HG02610 (cell line): ENCODE results near the gene MDFIC2.
"Not testable (repeated sequence)": the region's sequence is repeated elsewhere in the genome, so short reads cannot be mapped to it uniquely, and the experiment has no call there.

Experiments used
- ATAC-seq: cut with Tn5 transposase; IDR thresholded peaks from one replicate; pipeline ENCODE4 v1.9.1; 2021; ENCODE audit warnings: mild to moderate bottlenecking, moderate library complexity; ENCODE audit not compliant: unreplicated experiment

The MDFIC2 gene

DNA sequence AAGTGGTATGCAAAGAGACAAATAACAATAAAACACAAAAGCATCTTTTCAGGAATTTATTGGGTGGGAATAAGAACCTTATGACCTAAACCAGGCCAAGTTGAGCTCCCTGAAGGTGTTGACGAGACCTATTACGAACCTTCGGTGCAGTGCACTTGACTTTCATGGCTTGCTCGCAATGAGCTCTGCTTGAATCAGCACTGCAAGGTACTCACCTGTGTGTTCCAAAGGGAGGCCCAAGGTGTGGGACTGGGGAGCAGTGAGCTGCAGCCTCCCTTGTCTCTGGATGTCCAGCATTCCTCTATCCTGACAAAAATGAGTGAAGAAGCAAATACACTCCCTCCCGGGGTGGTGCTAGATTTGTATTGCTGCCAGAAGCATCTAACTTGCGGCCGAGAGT, at the start of gene MDFIC2:
Gene MDFIC2, minus strand, starts transcription at position 303 of the 400 bp plus-strand sequence. CDS start 665 bp downstream, outside the sequence.
- no peak for ATAC-seq

DNA sequence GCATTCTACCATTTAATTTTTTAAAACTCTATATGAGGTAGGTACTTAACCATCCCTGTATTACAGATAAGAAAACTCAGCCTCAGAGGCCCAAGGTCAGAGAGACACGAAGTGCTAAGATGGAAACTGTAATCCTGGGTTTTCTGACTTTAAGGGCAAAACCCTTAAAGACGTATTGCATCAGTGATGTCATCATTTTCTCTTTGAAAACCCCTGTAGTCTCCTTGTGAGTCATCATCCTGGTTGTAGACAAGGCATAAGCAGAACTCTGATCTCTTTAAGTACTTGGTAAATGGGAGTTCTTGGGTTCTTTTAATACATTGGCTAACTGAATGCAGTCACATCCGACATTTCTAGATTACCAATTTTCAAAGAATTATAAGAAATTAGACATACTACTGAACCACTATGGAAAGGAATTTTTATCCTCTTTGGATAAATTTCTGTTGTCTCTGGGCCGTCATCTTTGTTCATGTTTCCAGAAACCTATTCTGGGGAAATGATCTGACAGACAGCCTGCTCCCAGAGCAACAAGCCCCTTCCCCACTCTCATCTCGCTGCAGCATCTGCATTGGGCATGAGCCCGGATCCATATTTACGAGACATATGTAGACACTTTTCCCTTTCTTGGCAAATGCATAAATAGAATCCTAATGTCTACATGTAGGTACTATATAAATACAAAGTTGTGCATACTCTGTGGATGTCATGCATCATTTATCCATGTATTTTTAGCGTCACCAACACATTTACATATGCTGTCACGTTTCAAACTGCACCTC, 48.7 kb upstream of the MDFIC2 start:
- peak; percentile 96 for ATAC-seq

DNA sequence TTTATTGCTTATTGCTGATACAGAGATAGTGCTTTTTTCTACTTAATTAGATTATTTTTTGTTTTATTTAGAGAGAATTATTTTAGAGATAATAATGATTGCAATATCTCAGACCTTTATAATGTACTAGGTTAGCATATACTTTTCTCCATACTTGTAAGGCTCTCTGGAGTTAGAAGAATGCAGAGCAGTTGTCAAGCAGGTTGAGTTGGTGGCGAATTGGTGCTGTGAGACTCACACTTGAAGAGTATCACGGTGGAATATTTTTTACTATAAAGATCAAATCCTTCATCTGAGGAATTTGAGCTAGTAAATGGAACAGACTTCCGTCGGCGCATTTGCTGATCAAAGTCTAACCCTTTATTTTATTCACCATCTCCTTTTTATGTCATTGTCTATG, 47.3 kb upstream of the MDFIC2 start:
- ATAC-seq = no peak

DNA sequence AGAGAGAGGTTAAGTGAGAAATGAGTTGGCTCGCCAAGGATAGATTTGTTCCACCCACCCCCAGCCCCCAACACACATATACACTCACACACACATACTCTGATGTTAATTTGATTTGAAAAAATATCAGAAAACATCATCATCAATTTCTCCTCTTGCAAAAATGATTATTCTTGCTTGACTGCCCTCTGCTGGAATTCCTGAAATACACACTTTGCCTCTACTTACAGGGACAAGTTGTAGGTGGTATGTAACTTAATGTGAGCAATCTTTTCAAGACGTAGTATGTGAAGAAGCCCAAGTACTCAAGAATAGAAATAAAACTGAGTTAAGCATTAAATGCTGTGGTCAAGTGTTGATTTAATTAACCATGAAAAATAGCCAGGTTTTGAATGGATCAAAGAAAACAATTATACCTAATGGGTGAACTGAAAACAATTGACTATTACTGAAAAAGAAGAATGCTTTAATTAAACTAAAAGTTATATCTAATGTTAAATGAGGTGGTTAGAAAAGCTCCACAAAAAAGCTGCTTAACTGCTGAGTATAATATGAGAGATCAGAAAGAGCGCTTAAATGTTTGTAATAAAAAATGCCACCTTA, 46.6 kb upstream of the MDFIC2 start:
- ATAC-seq = no peak

DNA sequence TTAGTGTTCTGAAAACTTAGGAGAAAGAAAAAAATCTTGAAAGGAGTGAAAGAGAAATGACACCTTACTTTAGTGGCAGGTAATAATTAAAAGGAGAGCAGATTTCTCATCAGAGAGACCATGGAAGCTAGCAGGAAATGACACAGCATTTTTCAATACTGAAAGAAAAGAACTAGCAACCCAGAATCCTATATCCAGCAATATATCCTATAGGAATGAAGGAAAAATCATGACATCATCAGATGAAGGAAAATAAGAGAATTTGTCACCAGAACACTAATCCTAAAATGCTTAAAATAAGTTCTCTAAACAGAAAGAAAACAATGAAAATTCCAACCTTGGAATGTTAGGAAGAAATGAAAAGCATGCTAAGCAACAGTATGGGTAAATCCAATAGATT, 39.8 kb upstream of the MDFIC2 start:
- ATAC-seq = no peak

DNA sequence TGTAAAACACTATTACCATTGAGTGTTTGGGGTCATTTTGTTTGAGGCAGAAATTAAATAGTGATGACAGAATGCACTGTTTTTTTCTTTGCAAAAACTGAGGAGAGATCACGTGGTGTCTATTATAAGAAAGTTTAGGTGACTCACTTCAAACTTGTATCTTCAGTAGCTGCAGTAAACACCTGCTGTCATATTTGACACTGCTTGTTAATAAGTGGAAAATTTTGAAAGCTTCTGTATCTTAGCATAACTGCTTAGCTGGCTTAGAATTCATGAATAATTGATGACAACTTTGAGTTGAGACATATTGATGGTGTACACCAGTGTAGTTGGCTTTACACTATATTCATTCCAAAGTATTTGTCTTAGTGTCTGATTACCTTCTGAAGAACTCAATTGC, 29.7 kb upstream of the MDFIC2 start:
- ATAC-seq = no peak

DNA sequence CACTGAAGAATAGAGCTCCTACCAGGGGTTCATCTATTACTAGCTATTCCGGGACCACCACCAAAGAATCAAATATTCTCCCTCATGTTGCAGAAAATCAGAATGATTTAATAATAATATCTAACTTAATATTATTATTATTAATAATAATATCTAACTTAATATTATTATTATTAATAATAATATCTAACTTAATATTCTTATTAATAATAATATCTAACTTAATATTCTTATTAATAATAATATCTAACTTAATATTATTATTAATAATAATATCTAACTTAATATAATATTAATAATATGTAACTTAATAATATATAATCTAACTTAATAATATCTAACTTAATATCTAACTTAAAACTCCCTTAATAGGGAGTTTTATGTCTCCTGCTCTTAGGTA, 24.4 kb upstream of the MDFIC2 start:
- ATAC-seq = not testable (repeated sequence)

DNA sequence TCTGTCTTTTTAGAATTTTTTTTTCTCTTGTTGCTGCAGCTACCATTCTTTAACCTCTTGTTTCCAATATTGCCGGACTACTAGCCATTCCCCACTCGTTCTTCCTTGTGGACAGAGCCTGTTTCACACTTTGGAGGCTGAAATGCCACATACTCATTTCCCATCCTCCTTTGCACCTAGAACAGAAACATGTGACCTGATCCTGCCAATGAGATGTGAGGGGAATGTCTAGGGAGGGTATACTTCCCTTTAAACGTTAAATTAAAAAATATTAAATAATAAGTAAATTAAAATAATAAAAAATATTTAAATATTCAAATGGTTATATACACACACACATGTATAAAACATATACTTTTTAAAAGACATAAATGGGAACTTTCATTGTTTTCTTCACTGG, 20.6 kb upstream of the MDFIC2 start:
- ATAC-seq = no peak

DNA sequence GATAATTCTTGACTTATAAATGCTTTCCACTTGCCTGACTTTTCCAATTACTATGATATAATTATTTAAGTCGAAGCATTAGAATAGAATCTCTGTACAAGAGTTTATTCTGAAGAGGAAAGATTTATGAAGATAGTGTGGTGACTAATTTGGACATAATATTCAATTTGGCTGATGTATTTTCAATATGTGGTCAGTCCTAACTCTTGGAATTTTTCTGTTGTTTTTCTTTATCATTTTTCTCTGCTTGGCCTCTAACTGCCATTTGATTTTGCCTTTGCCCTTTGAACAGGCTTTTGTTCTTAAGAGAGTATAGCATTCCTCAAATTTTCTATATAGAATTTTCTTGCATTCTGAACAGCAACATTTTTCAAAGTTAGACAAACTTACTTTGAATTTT, 2.6 kb upstream of the MDFIC2 start:
- no peak for ATAC-seq

DNA sequence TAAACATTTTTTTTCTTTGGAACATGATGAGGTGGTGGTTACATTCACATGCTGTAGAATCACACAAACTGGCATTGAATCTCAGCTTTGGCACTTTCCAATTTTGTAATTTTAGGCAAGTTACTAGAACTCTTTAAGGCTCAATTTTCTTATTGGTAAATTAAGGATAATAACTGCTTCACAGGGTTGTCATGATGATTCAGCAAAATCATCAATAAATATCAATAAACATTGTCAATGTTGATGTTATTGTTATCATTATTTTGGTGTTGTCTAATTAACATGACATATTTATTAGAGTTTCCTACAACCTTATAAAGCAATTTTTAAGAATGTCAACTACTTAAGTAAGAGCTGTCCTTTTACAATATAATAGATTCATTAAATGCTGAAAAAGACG, 1.6 kb downstream of the MDFIC2 start:
- no peak for ATAC-seq

DNA sequence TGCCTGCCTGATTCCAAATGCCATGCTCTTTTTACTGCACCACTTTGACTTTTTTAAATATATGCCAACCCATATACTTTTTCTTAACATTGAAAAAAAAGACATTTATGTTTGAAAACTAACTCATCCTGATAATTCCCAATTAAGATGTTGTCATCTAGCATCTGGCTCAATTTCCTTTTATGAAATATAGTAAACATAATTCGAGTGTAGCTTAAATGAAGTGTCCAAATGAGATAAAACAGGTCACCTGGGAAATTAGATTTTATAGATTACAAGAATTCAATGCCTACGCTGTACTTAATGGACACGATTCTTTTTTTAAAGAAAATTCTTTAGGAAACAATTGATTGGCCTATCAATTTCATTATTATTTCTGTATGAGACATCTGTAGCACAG, 2.8 kb downstream of the MDFIC2 start:
- no peak for ATAC-seq

DNA sequence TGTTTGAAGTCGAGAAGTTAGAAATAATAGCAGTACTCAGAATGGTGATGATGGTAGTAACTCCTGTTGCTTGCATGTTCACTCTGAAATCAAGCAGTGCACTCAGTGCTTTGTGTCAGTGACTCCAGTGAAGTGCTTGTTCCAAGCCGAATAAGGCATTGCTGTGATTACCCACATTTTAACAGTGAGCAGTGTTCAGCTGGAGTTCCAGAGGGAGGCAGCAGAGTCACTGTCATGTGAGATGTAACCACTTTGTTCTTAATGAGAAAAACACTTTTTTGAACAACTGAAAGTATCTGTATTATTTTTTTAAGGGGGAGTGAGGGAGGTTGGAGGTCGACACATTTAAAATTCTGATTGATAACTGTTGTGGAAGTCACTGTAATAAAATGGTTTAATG, 3.7 kb downstream of the MDFIC2 start:
- ATAC-seq = no peak

DNA sequence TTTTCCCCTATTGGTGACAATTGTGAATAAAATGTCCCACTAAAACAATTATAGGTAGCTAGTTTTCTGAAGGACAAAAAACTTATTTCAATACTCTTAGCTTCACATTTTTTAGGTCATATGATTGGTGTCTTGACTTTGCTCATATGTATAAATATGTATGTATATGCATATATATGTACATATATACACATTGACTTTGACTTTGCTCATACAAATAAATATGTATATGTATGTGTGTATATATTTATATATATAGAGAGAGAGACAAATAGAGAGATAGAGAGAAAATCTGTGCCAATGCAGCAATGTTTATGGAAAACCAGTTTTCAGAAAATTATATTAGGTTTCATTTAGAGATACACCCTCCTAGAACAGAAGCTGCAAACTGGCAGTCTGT, 5.7 kb downstream of the MDFIC2 start:
- no peak for ATAC-seq

DNA sequence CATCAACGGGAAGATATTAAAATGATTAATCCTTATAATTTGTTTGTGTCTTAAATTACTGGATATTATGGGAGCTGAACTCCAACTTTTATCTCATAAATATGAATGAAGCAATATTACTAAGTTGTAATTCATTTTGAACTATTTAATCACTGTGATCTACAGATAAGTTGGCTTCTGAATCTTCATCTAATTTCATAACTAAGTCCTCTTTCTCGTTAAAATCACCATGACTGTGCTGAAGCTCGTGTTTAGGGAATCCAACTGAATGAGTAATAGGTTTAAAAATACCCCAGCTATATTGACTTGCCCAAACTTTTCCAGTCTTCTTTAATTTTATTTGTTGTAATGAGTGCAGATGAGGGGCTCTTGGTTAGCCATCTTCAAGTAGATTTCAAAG, 14.1 kb downstream of the MDFIC2 start:
- no peak for ATAC-seq

DNA sequence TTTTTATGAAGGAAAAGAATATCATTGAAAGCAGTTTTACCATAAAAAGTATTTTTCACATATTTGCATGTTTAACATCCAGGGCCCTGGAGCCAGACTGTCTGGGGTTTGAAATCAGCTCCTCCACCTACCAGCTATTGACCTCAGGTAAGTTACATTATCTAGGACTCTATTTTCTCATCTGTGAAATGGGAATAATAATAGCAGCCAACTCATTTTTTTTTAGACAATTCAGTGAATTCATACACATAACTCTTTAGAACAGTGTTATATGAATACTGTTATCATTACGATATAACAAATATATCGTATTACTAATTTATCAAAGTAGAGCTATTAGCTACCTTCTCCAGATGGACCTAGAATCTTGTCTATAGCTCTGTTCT, 21.3 kb downstream of the MDFIC2 start:
- ATAC-seq = no peak

DNA sequence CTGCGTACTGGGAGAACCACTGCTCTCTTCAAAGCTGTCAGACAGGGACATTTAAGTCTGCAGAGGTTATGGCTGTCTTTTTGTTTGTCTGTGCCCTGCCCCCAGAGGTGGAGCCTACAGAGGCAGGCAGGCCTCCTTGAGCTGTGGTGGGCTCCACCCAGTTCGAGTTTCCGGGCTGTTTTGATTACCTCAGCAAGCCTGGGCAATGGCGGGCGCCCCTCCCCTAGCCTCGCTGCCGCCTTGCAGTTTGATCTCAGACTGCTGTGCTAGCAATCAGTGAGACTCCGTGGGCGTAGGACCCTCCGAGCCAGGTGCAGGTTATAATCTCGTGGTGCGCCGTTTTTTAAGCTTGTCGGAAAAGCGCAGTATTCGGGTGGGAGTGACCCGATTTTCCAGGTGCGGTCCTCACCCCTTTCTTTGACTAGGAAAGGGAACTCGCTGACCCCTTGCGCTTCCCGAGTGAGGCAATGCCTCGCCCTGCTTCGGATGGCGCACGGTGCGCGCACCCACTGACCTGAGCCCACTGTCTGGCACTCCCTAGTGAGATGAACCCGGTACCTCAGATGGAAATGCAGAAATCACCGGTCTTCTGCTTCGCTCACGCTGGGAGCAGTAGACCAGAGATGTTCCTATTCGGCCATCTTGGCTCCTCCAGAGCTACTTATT, 21.9 kb downstream of the MDFIC2 start:
- not testable (repeated sequence) for ATAC-seq

DNA sequence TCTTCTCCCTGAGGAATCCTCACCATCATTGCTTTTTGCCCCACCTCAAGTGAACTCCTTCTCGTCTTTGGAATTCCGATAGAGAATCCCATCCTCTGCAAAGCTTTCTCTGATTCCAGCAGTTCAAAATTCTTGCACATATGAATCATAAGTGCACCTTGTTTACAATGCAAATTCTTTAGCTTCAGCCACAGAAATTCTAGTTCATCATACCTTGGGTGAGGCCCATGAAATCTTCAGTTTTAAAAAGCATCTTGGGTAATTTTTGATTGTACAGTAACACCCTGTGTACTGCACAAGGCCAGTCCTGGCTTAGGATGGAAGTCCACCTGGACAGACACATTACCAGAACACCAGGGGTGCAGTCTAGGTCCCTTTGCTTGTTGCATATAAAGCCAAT, 30.8 kb downstream of the MDFIC2 start:
- ATAC-seq = no peak

DNA sequence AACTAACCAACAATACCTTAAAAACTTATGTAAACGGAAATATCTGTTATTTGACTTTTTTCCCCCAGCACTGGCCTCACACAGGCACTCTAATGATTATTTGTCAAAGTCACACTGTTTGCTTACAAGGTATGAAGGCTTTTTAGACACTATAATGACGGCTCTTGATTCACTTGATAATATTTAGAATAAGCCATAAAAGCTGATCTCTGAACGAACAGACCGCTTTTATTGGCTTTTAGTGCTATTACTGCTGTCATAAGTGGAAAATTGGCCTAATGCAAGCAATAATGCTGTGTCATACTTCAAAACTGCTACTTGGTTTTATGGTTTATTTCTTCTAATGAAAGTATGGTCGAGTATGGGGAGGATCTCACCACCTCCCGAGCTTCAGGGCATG, 35.1 kb downstream of the MDFIC2 start:
- no peak for ATAC-seq

DNA sequence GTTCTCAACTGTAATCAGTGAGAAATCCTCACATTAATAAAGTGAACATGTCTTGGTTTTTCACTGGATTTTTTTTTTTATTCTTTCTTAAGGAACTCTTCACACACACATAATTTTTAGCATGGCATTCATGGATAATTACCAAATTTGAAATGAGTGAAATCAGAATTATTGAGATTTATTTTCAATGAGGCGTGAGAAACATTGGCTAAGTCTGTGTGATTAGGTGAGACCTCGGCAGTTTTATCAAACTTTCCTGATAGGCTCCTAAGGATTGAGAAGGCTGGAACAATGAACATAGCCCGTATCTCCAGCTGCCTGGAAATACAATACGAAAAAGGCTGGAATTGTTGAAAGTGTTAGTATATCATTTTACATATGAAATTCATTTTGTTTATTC, 35.5 kb downstream of the MDFIC2 start:
- ATAC-seq = no peak

DNA sequence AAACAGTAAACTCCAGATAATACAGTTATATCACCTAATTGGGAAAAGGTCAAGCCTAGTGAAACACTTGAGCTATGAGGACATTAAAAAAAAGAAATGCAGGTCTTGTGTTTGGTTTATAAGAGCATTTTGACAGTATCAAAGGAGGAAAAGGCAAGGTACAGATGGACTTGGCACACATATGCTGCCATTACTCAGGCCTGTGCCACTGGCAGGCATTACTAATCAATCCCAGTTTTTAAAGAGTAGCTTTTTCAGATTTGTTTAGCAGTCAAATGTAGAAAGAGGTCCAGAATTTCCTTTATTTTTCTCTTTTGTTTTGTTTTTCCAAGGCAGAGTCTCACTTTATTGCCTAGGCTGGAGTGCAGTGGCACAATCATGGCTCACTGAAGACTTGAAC, 38.9 kb downstream of the MDFIC2 start:
- no peak for ATAC-seq

DNA sequence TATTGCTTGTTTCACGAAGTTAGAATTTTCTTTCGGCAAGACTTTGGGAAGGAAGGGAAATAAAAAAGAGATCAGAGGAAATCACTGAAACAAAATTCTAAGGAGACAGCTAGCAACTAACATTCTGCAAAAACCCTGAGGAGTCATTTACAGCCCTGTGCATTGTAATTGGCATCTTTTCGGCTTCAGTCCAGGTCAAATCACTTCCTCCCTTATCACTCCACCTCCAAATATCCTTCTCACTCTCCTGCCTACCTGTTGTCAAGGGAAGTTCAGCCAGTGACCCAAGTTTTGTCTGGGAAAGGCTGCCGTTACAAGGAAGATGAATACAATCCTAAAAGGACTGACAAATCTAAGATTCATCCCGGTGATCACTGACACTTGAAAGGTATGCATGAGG, 39.6 kb downstream of the MDFIC2 start:
- no peak for ATAC-seq

DNA sequence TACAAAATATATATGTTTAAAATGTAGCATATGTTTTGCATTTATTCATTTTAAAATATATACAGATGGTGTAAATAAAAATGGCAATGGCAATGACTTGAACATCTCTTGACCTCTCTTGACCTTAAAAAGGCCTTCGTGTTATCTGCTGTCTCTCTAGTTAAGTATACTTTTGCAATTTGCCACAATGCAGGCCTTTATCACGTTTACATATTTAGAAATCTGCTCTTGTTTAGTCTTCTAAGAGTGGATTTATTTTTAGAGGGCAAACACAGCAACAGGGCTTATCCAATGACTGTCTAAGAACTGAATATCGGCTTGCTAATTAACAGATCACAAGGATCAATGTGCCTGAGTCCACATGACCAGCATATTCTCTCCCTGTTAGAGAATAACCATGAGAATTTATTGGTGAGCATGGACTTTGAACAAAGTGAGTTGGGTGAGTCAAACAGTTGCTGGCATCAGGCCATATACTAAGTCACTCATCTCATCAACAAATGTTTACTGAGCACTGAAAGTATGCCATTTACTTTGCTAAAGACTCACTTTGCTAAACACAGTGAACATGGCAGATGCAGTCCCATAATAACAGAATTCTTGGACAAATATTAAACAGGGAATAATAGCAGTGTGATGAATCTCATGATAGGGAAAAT, 48.2 kb downstream of the MDFIC2 start:
- ATAC-seq = no peak
